ENCODE measurements around the gene CHD2.
A peak's percentile ranks its signal among the peaks of the same experiment; 100 is the strongest.

The CHD2 gene

GRCh38 chr15:93068581-93069199 is 168.6 kb downstream of the CHD2 start:
- in situ Hi-C loops (cut with MboI; ENCODE audit: low pct_unique_long_range_greater_than_20kb, low sequenced_read_pairs): no loop called here
- DNase-seq: no peak

GRCh38 chr15:93070132-93070531 is 170.0 kb downstream of the CHD2 start:
- DNase-seq: no peak
- in situ Hi-C loops (cut with MboI; ENCODE audit: low pct_unique_long_range_greater_than_20kb, low sequenced_read_pairs): no loop called here

GRCh38 chr15:93070551-93071296 is 170.6 kb downstream of the CHD2 start:
- in situ Hi-C loops (cut with MboI; ENCODE audit: low pct_unique_long_range_greater_than_20kb, low sequenced_read_pairs): no loop called here
- no peak for DNase-seq

GRCh38 chr15:93071469-93071936 is 171.4 kb downstream of the CHD2 start:
- in situ Hi-C loops (cut with MboI; ENCODE audit: low pct_unique_long_range_greater_than_20kb, low sequenced_read_pairs): no loop called here
- DNase-seq: no peak

- DNase-seq: no peak
- in situ Hi-C loops (cut with MboI; ENCODE audit: low pct_unique_long_range_greater_than_20kb, low sequenced_read_pairs): no loop called here
Measured at GRCh38 chr15:93072011-93072410, 171.9 kb downstream of the CHD2 start.

- in situ Hi-C loops (cut with MboI; ENCODE audit: low pct_unique_long_range_greater_than_20kb, low sequenced_read_pairs): no loop called here
- peak; percentile 24 for DNase-seq
Measured at GRCh38 chr15:93072411-93073394, 172.6 kb downstream of the CHD2 start.

- DNase-seq: no peak
- in situ Hi-C loops (cut with MboI; ENCODE audit: low pct_unique_long_range_greater_than_20kb, low sequenced_read_pairs): no loop called here
Measured at GRCh38 chr15:93073465-93073952, 173.4 kb downstream of the CHD2 start.

- in situ Hi-C loops (cut with MboI; ENCODE audit: low pct_unique_long_range_greater_than_20kb, low sequenced_read_pairs): no loop called here
- no peak for DNase-seq
Measured at GRCh38 chr15:93074599-93074998, 174.5 kb downstream of the CHD2 start.

GRCh38 chr15:93076217-93076616 is 176.1 kb downstream of the CHD2 start:
- in situ Hi-C loops (cut with MboI; ENCODE audit: low pct_unique_long_range_greater_than_20kb, low sequenced_read_pairs): no loop called here
- DNase-seq: no peak

GRCh38 chr15:93076875-93077274 is 176.8 kb downstream of the CHD2 start:
- in situ Hi-C loops (cut with MboI; ENCODE audit: low pct_unique_long_range_greater_than_20kb, low sequenced_read_pairs): no loop called here
- no peak for DNase-seq
